NCI-H2227 (cell line): ENCODE results near the gene COX8C.
"Not testable (repeated sequence)": the region's sequence is repeated elsewhere in the genome, so short reads cannot be mapped to it uniquely, and the experiment has no call there.

Source experiments
- DNase-seq: peaks from one replicate; lab custom pipeline; 2025; ENCODE audit not compliant: unreplicated experiment; lab: John Stamatoyannopoulos, UW

Gene COX8C

GRCh38 chr14:93368996-93369712 is 22.2 kb downstream of the COX8C start:
- no peak for DNase-seq

GRCh38 chr14:93369713-93370266 is 22.8 kb downstream of the COX8C start:
- DNase-seq, result no peak

GRCh38 chr14:93375673-93376156 is 28.7 kb downstream of the COX8C start:
- no peak for DNase-seq

DNA sequence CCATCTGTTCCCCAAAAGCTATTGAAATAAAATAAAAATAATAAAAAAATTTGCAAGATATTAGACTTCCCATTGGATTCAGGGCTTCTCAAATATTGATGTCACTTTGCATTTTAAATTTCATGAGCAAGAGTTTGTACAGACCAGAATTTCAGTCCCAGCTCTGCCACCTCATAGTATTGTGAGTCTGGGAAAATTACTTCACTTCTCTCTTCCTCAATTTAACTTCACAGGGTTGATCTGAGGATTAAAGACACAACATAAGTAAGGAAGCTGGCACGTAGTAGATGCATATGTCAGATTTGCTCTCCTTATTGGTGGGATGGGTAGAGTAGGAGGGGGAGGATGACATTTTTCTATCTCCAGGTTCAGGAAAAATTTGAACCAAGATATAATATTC is 32.8 kb downstream of the COX8C start:
- no peak for DNase-seq

DNA sequence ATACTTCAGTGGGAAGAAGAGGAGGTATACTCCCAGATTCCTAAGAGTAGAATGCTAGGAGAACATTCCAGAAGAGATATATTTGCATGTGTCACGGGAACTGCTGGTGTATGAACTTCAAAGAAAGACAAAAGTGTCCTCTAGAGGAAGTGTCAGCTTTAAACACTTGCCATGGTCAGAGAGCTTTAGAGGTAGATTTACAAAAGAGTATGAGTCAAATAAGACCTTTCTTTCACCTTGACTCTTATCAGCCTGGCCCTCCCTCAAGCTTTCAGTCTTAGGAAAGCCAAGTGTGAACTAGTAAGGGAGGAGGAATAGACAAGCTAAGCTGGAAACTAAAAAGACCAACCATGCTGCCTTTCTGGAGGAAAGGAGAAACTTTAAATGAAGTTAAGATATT is 34.7 kb downstream of the COX8C start:
- no peak for DNase-seq

DNA sequence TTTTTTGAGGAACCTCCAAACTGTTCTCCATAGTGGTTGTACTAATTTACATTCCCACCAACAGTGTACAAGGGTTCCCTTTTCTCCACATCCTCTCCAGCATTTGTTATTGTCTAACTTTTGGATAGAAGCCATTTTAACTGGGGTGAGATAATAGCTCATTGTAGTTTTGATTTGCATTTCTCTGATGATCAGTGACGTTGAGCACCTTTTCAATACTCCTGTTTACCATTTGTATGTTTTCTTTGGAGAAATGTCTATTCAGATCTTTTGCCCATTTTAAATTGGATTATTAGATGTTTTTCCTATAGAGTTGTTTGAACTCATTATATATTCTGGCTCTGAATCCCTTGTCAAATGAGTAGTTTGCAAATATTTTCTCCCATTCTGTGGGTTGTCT is 37.3 kb downstream of the COX8C start:
- not testable (repeated sequence) for DNase-seq

- no peak for DNase-seq
These were observed 48.2 kb downstream of the COX8C start for GRCh38 chr14:93395231-93395630.

DNA sequence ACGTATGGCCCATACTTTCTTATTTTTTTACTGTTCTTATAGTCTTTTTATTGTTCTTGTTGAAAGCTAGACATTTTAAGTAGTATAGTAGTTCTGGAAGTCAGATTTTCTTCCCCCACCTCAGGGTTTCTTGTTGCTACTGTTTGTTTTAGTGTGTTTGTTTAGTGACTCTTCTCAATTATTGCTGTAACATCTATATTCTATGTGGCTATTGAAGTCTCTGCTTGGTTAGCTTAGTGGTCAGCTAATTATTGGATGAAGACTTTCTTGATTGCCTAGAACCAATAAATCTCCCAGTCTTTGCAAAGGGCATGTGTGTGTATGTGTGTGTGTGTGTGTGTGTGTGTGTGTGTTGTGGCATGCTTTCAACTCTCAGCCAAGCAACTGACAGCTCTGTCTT is 49.5 kb downstream of the COX8C start:
- no peak for DNase-seq
